Gastrocnemius medialis (tissue), 4 donors: ENCODE results near the gene ZNF75A. TPM values are rescaled to one million over a fixed set of nuclear protein-coding genes. Genes with fewer than 3 reads are reported as not detected.

ENCODE experiments used
- ATAC-seq, 2 donors: fragments of 150-250 bp; one replicate each; pipeline ENCODE4 v1.9.1; 2016
- DNase-seq, 2 donors: peaks; one replicate each; pipeline ENCODE4 v3.0.0-alpha.2; 2019
- H3K27ac ChIP-seq, 4 donors: fragments of 200-600 bp; sonication (generic); 1 replicate in 1 of 4; 2 replicates in 3 of 4; pipeline ENCODE4 v1.5.1; 2016 to 2018; ENCODE audit warnings: mild to moderate bottlenecking in 2 of 4, moderate library complexity in 1 of 4
- H3K27me3 ChIP-seq, 3 donors: fragments of 200-600 bp; sonication (generic) in 2 of 3; 1 replicate in 1 of 3; 2 replicates in 2 of 3; pipeline versions ENCODE4 v1.5.1 to v1.6.0; 2016 to 2019; ENCODE audit warnings: mild to moderate bottlenecking in 1 of 3, moderate library complexity in 1 of 3
- H3K36me3 ChIP-seq, 2 donors: fragments of 200-600 bp; sonication (generic) in 1 of 2; one replicate each; pipeline ENCODE4 v1.5.1; 2017 to 2018
- H3K4me1 ChIP-seq, 2 donors: fragments of 200-600 bp; sonication (generic) in 1 of 2; one replicate each; pipeline ENCODE4 v1.5.1; 2016 to 2017; ENCODE audit warnings: mild to moderate bottlenecking in 2 of 2
- H3K4me3 ChIP-seq, 4 donors: fragments of 200-600 bp; sonication (generic) in 3 of 4; 1 replicate in 1 of 4; 2 replicates in 3 of 4; pipeline ENCODE4 v1.5.1; 2016 to 2019; ENCODE audit warnings: mild to moderate bottlenecking in 2 of 4
- H3K9me3 ChIP-seq, 3 donors: fragments of 200-600 bp; sonication (generic) in 2 of 3; 1 replicate in 1 of 3; 2 replicates in 2 of 3; pipeline ENCODE4 v1.5.1; 2016 to 2019
- POLR2A ChIP-seq, 2 donors: fragments of 450-650 bp; IDR thresholded peaks; one replicate each; pipeline ENCODE4 v1.6.1; 2017; ENCODE audit warnings: antibody characterized with exemption in 2 of 2, mild to moderate bottlenecking in 2 of 2, moderate library complexity in 2 of 2
- in situ Hi-C, 4 donors: fragments of 200-750 bp; cut with MboI; loops; one replicate each; pipeline versions ENCODE4 v1.15.0 to v1.8.0; 2017; ENCODE audit warnings: low sequenced_read_pairs in 4 of 4
- intact Hi-C: fragments of 100-400 bp; cut with DNase I; formaldehyde crosslinking; loops from one replicate; pipeline ENCODE4 v1.15.1; 2023; ENCODE audit warnings: low total_unique reads
- total RNA-seq, 4 donors: library from RNA; depleted of rRNA; stranded (reverse); fragments of >200 nt; gene quantifications; one replicate each; pipeline versions ENCODE4 v1.1.0 to v1.2.3, GENCODE V29; 2016
- TF ChIP-seq, protein P1 (sequence below), 5 experiments: fragments of 450-650 bp in 3 of 5; fragments of 200-600 bp in 2 of 5; sonication (generic) in 2 of 5; IDR thresholded peaks in 4 of 5; conservative IDR thresholded peaks in 1 of 5; 1 replicate in 4 of 5; 2 replicates in 1 of 5; pipeline ENCODE4 v1.5.1; 2016 to 2019; ENCODE audit warnings: antibody characterized with exemption in 5 of 5, mild to moderate bottlenecking in 3 of 5, moderate library complexity in 3 of 5

Gene ZNF75A
- total RNA-seq, 4 donors from 2014 or later, result 5.5 to 13.2 (median 12.5) TPM

DNA sequence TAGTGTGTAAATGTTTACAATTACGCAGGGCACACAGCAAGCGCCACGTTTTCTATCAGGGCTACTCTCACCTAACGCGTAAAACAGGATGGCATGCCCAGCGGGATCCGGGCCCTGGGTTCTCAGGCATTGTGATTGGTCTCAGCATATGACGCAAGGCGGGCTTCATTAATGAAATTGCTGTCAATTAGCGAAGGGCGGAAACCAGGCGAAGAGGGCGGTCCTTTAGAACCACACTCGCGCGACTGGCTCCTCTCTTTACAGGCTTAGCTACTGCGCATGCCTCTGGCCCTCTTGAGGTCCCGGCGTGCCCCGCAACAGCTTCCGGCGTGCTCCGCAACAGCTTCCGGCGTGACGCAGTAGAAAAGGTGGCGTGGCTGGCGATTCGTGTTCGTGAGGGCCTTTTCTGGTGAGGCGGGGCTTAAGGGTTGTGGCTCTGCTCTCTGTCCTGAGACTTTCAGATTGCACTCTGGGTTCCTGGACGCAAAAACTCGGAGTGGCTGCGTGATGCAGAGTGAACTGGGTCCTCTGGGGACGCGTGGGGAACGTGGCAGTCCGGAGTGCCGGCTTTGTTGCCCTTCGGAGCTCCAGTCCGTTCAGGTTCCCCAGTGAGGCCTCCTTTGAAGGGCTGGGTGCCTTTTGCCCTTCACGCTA lies 59.6 kb downstream of the ZNF75A start:
- Histone ChIP-seq H3K36me3 (no peaks in the 10 kb centered on the region), H3K4me3 (peak overlapping the region; percentile 33 to 61 (median 58)), H3K27me3 (no peaks in the 10 kb centered on the region), H3K27ac (peak overlapping the region; percentile 67 to 76 (median 73)), H3K4me1 (no peaks in the 10 kb centered on the region), H3K9me3 (peaks cover 0 to 22% (median 2%) of the 10 kb centered on the region in 3 donors)
- intact Hi-C loops (loop anchor here (2.0 kb wide), 1 partner anchor 36 kb away; the partner anchor contains the start of genes ZNF174 and ZSCAN32), in situ Hi-C loops (no loop called here)
- DNase-seq, result peak; percentile 53 to 71
- TF ChIP-seq POLR2A (IDR thresholded peaks at IDR 0.05), result no peak
- TF ChIP-seq, protein P1, sequence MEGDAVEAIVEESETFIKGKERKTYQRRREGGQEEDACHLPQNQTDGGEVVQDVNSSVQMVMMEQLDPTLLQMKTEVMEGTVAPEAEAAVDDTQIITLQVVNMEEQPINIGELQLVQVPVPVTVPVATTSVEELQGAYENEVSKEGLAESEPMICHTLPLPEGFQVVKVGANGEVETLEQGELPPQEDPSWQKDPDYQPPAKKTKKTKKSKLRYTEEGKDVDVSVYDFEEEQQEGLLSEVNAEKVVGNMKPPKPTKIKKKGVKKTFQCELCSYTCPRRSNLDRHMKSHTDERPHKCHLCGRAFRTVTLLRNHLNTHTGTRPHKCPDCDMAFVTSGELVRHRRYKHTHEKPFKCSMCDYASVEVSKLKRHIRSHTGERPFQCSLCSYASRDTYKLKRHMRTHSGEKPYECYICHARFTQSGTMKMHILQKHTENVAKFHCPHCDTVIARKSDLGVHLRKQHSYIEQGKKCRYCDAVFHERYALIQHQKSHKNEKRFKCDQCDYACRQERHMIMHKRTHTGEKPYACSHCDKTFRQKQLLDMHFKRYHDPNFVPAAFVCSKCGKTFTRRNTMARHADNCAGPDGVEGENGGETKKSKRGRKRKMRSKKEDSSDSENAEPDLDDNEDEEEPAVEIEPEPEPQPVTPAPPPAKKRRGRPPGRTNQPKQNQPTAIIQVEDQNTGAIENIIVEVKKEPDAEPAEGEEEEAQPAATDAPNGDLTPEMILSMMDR (IDR thresholded peaks at IDR 0.05 in 4 of 5, conservative IDR thresholded peaks at IDR 0.05 in 1 of 5), result no peak
- peak; percentile 82 to 87 for ATAC-seq

Other genes starting within 250 kb of the ZNF75A start
- gene IL32, start 239.9 kb upstream of the ZNF75A start, total RNA-seq, result 10 to 100 TPM; 45.4 to 79.0 (median 54.6) TPM
- gene ZSCAN10, start 206.2 kb upstream of the ZNF75A start, total RNA-seq, result not detected
- 10 to 100 TPM in 1 of 4 donors, 1 to 10 TPM in 3; 4.8 to 10.8 (median 6.1) TPM for gene ZNF205, start 192.9 kb upstream of the ZNF75A start, total RNA-seq
- gene ZNF213, start 170.5 kb upstream of the ZNF75A start, total RNA-seq, result 10 to 100 TPM in 3 of 4 donors, 1 to 10 TPM in 1; 8.9 to 18.6 (median 14.5) TPM
- gene OR1F1, start 117.3 kb upstream of the ZNF75A start, total RNA-seq, result not detected
- 1 to 10 TPM in 3 of 4 donors, under 1 TPM in 1; 0.49 to 3.2 (median 2.2) TPM for gene ZNF200, start 70.3 kb upstream of the ZNF75A start, total RNA-seq
- 1 to 10 TPM in 1 of 4 donors, under 1 TPM in 3; 0.32 to 1.2 (median 0.76) TPM for gene MEFV, start 48.9 kb upstream of the ZNF75A start, total RNA-seq
- 10 to 100 TPM; 13.5 to 18.5 (median 15.5) TPM for gene ZNF263, start 22.0 kb upstream of the ZNF75A start, total RNA-seq
- gene TIGD7, start 67 bp upstream of the ZNF75A start, total RNA-seq, result 1 to 10 TPM; 2.5 to 8.1 (median 4.4) TPM
- gene OR2C1, start 50.4 kb downstream of the ZNF75A start, total RNA-seq, result not detected
- gene ZSCAN32, start 95.5 kb downstream of the ZNF75A start, total RNA-seq, result 1 to 10 TPM; 4.0 to 6.5 (median 4.7) TPM
- 10 to 100 TPM in 2 of 4 donors, 1 to 10 TPM in 2; 6.7 to 15.6 (median 9.6) TPM for gene ZNF174, start 95.7 kb downstream of the ZNF75A start, total RNA-seq
- gene ZNF597, start 138.0 kb downstream of the ZNF75A start, total RNA-seq, result 1 to 10 TPM in 1 of 4 donors, under 1 TPM in 3; 0.81 to 1.3 (median 0.96) TPM
- gene NAA60, start 138.2 kb downstream of the ZNF75A start, total RNA-seq, result 10 to 100 TPM; 14.2 to 16.7 (median 15.4) TPM
- gene C16orf90, start 190.0 kb downstream of the ZNF75A start, total RNA-seq, result not detected
- gene CLUAP1, start 195.5 kb downstream of the ZNF75A start, total RNA-seq, result 10 to 100 TPM in 3 of 4 donors, 1 to 10 TPM in 1; 8.2 to 24.3 (median 14.5) TPM